BLaER1 treated with 17β-estradiol and CSF1 and Interleukin-3, amounts not matched to agents 10 nM and 100 nM (cell line): ENCODE data around the gene TRIM56.
"Not testable (repeated sequence)": the region's sequence is repeated elsewhere in the genome, so short reads cannot be mapped to it uniquely, and the experiment has no call there.

Source experiments
- H3K27ac ChIP-seq, 11 experiments: shearing (Covaris generic); formaldehyde crosslinking; 2 replicates each; pipeline ENCODE4 v1.8.1; 2022
- H3K27me3 ChIP-seq, 11 experiments: shearing (Covaris generic); formaldehyde crosslinking; 2 replicates each; pipeline ENCODE4 v1.8.1; 2022
- H3K36me3 ChIP-seq, 11 experiments: shearing (Covaris generic); formaldehyde crosslinking; 2 replicates each; pipeline ENCODE4 v1.8.1; 2022
- H3K4me1 ChIP-seq, 10 experiments: shearing (Covaris generic); formaldehyde crosslinking; 2 replicates each; pipeline ENCODE4 v1.8.1; 2022
- H3K4me2 ChIP-seq, 11 experiments: shearing (Covaris generic); formaldehyde crosslinking; 2 replicates each; pipeline ENCODE4 v1.8.1; 2022
- H3K4me3 ChIP-seq, 10 experiments: shearing (Covaris generic); formaldehyde crosslinking; 2 replicates each; pipeline ENCODE4 v1.8.1; 2022
- H3K9ac ChIP-seq, 11 experiments: shearing (Covaris generic); formaldehyde crosslinking; 2 replicates each; pipeline ENCODE4 v1.8.1; 2022
- H3K9me3 ChIP-seq, 11 experiments: shearing (Covaris generic); formaldehyde crosslinking; replicated peaks in 1 of 11; 2 replicates each; pipeline ENCODE4 v1.8.1; 2022
- H4K20me1 ChIP-seq, 11 experiments: shearing (Covaris generic); formaldehyde crosslinking; 2 replicates each; pipeline ENCODE4 v1.8.1; 2022
- Cebpa-rat ChIP-seq, 11 experiments: shearing (Covaris generic); IDR thresholded peaks; 2 replicates each; pipeline ENCODE4 v1.8.1; 2022

TRIM56 gene

DNA sequence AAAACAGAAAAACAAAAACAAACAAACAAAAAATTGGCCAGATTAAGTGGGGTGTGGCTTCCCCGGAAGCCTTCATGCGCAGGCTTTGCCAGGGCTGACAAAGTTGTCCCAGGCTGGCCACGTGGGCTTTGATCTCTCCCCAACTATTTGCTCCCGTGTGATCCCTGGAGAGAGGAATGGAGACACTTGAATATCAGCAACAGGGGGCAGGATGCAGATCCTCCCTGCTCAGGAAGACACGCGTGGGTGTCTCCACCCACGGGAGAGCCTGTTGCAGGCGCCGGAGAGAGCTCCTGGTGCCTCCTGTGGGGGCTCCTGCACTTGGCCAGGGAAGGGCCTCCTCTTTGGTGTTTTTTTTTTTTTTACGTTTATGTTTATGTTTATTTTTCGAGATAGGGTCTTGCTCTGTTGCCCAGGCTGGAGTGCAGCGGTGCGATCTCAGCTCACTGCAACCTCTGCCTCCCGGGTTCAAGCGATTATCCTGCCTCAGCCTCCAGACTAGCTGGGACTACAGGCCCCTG is 19.0 kb downstream of the TRIM56 start:
- Histone ChIP-seq H3K9ac (0 out of 22 replicates have a peak overlapping the region, but pooled peaks of 1 of the 11 experiments have one; percentile 24), H3K27me3 (peaks cover 0 to 6% (median 0%) of the 10 kb centered on the region in 11 experiments; a peak in 4 of 22 replicates), H4K20me1 (peaks cover 0 to 5% (median 0%) of the 10 kb centered on the region in 11 experiments; a peak in 3 of 22 replicates), H3K4me2 (peak overlapping the region; percentile 25 to 62 (median 50); a peak in 21 of 22 replicates), H3K4me3 (no peak overlapping the region), H3K4me1 (peaks cover 41 to 61% (median 53%) of the 10 kb centered on the region in 10 experiments), H3K27ac (no peak overlapping the region), H3K36me3 (no peaks in the 10 kb centered on the region), H3K9me3 (no peaks in the 10 kb centered on the region)
- no peak for TF ChIP-seq Cebpa-rat (IDR thresholded peaks at IDR 0.05)

GRCh38 chr7:101104799-101105198 is 19.5 kb downstream of the TRIM56 start:
- H3K4me2 ChIP-seq, result peak overlapping the region in 3 of 11 experiments; percentile 50 to 59 (median 52); a peak in 3 of 22 replicates
- peaks cover 37 to 61% (median 52%) of the 10 kb centered on the region in 10 experiments for H3K4me1 ChIP-seq
- H3K9ac ChIP-seq, result no peak overlapping the region
- peaks cover 0 to 5% (median 0%) of the 10 kb centered on the region in 11 experiments; a peak in 2 of 22 replicates for H4K20me1 ChIP-seq
- no peak overlapping the region for H3K27ac ChIP-seq
- H3K36me3 ChIP-seq, result no peaks in the 10 kb centered on the region
- H3K27me3 ChIP-seq, result peaks cover 0 to 6% (median 0%) of the 10 kb centered on the region in 11 experiments; a peak in 3 of 22 replicates
- no peak overlapping the region for H3K4me3 ChIP-seq
- no peaks in the 10 kb centered on the region for H3K9me3 ChIP-seq
- no peak for TF ChIP-seq Cebpa-rat (IDR thresholded peaks at IDR 0.05)

GRCh38 chr7:101105248-101105647 is 20.0 kb downstream of the TRIM56 start:
- H3K4me3 ChIP-seq, result not testable (repeated sequence)
- H3K4me1 ChIP-seq, result peaks cover 32 to 61% (median 47%) of the 10 kb centered on the region in 10 experiments

DNA sequence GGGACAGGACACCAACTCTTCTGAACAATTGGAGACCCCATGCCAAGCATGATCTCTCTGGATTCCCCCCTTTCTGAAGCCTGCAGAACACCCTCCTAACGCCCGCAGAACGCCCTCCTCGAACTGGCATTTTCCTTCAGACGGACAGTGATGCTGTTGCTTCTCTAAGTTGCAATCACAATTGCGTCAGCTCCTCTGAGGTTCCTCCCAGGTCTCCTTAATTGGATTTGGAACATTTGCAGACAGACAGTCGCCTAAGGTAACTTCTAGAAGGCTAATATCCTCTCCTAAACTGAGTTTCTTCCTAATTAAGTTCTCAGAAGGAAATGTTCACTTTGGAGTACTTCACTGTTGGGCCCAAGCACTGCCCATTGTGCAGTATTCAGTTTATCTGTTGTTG is 21.1 kb downstream of the TRIM56 start:
- TF ChIP-seq Cebpa-rat (IDR thresholded peaks at IDR 0.05), result no peak
- Histone ChIP-seq H4K20me1 (no peaks in the 10 kb centered on the region), H3K36me3 (no peaks in the 10 kb centered on the region), H3K27me3 (peaks cover 0 to 5% (median 0%) of the 10 kb centered on the region in 11 experiments; a peak in 1 of 22 replicates), H3K9me3 (no peaks in the 10 kb centered on the region), H3K4me3 (no peak overlapping the region), H3K9ac (no peak overlapping the region), H3K4me1 (peaks cover 28 to 59% (median 41%) of the 10 kb centered on the region in 10 experiments), H3K4me2 (no peak overlapping the region), H3K27ac (no peak overlapping the region; a peak in 1 of 22 replicates)

More at GRCh38 chr7:101105248-101105647, 20.0 kb downstream of the TRIM56 start:
- H3K27me3 ChIP-seq, H3K9me3 ChIP-seq, H4K20me1 ChIP-seq, H3K9ac ChIP-seq, H3K27ac ChIP-seq, H3K36me3 ChIP-seq, H3K4me2 ChIP-seq: not testable (repeated sequence)

DNA sequence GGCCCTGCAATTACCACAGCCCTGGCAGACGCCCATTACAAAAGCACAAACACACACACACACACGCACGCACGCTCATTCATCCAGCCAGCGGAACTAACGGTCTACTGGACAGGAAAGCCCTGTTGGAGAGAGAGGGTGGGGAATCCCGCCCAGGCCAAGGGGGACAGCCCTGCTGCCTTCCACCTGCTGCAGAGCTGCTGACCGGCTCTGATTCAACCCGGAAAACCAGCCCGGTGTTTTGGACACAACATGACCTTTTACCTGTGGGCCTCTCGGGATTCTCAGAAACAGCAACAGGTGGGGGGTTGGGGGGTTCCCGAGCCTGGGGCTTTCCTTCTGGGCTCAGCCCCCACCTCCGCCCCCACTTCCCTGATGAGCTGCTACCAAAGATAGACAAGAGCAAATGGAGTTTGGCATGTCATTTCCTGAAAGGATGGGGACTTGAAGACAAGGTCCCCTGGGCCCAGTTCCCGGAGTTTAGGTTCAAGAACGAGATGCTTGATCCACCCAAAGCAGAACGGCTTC is 23.1 kb downstream of the TRIM56 start:
- peak overlapping the region in 5 of 10 experiments; percentile 16 to 41 (median 32); a peak in 7 of 20 replicates for H3K4me3 ChIP-seq
- no peaks in the 10 kb centered on the region for H3K36me3 ChIP-seq
- TF ChIP-seq Cebpa-rat (IDR thresholded peaks at IDR 0.05), result peak in 2 of 11 experiments; percentile 8 to 80; a peak in 2 of 22 replicates
- peak overlapping the region in 8 of 11 experiments; percentile 2 to 69 (median 48); a peak in 12 of 22 replicates for H3K27ac ChIP-seq
- H3K9ac ChIP-seq, result peak overlapping the region in 6 of 11 experiments; percentile 25 to 64 (median 40); a peak in 10 of 22 replicates
- H3K27me3 ChIP-seq, result peaks cover 0 to 5% (median 0%) of the 10 kb centered on the region in 11 experiments; a peak in 1 of 22 replicates
- H3K4me2 ChIP-seq, result peak overlapping the region; percentile 77 to 97 (median 89)
- H3K9me3 ChIP-seq, result no peaks in the 10 kb centered on the region
- peaks cover 28 to 60% (median 41%) of the 10 kb centered on the region in 10 experiments for H3K4me1 ChIP-seq
- no peaks in the 10 kb centered on the region; a peak in 1 of 22 replicates for H4K20me1 ChIP-seq

DNA sequence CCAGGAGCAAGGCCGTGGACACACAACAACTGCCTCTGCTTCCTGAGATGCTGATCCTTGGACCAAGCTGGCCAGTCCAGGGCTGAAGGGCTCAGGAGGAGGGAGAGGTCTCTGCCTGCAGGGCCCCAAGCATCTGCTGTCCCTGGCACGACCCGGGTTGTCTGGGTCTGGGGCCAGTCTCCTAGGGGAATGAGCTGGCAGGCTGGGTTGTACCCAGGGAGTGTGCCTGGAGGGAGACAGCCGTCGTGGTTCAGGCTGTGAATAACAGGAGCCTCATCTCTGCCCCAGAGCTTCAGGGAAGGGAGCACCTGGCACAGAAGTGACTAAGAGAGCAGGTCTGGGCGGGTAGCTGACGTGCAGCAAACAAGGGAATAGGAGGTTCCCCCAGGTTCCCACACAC is 23.7 kb downstream of the TRIM56 start:
- peak overlapping the region in 6 of 11 experiments; percentile 25 to 64 (median 40); a peak in 8 of 22 replicates for H3K9ac ChIP-seq
- no peaks in the 10 kb centered on the region for H3K36me3 ChIP-seq
- H3K4me3 ChIP-seq, result peak overlapping the region in 2 of 10 experiments; percentile 30 to 32; a peak in 2 of 20 replicates
- H4K20me1 ChIP-seq, result no peaks in the 10 kb centered on the region; a peak in 1 of 22 replicates
- peaks cover 26 to 57% (median 40%) of the 10 kb centered on the region in 10 experiments for H3K4me1 ChIP-seq
- no peak for TF ChIP-seq Cebpa-rat (IDR thresholded peaks at IDR 0.05)
- peaks cover 0 to 5% (median 0%) of the 10 kb centered on the region in 11 experiments; a peak in 1 of 22 replicates for H3K27me3 ChIP-seq
- H3K27ac ChIP-seq, result peak overlapping the region in 7 of 11 experiments; percentile 2 to 69 (median 51); a peak in 12 of 22 replicates
- peak overlapping the region; percentile 77 to 97 (median 89); a peak in 21 of 22 replicates for H3K4me2 ChIP-seq
- H3K9me3 ChIP-seq, result no peaks in the 10 kb centered on the region

GRCh38 chr7:101109368-101109767 is 24.1 kb downstream of the TRIM56 start:
- Histone ChIP-seq H3K27me3 (peaks cover 0 to 5% (median 0%) of the 10 kb centered on the region in 11 experiments; a peak in 1 of 22 replicates), H3K4me1 (peaks cover 22 to 57% (median 39%) of the 10 kb centered on the region in 10 experiments), H3K4me3 (no peak overlapping the region), H3K4me2 (peak overlapping the region in 10 of 11 experiments; percentile 82 to 97 (median 90); a peak in 19 of 22 replicates), H4K20me1 (no peaks in the 10 kb centered on the region; a peak in 1 of 22 replicates), H3K27ac (peak overlapping the region in 5 of 11 experiments; percentile 26 to 69 (median 58); a peak in 8 of 22 replicates), H3K36me3 (no peaks in the 10 kb centered on the region), H3K9ac (peak overlapping the region in 3 of 11 experiments; percentile 25 to 64 (median 48); a peak in 5 of 22 replicates), H3K9me3 (no peaks in the 10 kb centered on the region)
- TF ChIP-seq Cebpa-rat (IDR thresholded peaks at IDR 0.05), result no peak

DNA sequence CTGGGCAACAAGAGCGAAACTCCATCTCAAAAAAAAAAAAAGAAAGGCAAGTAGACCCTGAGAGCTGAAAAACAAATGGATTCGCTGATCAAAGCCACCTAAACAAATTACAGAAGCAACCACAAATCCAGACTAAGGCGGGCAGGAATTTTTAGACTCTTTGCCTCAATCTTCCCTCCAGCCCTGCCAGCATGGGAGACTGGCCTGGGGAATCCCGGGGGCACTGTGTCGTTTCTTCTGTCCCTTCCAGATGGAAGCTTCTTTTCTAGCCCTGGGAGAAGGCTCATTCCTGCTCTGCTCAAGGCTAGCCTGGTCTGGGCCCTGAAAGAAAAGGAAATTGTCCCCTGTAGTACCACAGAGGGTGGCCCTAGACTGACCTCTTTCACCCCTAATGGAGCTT is 26.0 kb downstream of the TRIM56 start:
- no peak for TF ChIP-seq Cebpa-rat (IDR thresholded peaks at IDR 0.05)
- peaks cover 0 to 5% (median 0%) of the 10 kb centered on the region in 11 experiments; a peak in 1 of 22 replicates for H3K27me3 ChIP-seq
- no peaks in the 10 kb centered on the region for H3K36me3 ChIP-seq
- no peak overlapping the region for H3K4me2 ChIP-seq
- peaks cover 18 to 53% (median 38%) of the 10 kb centered on the region in 10 experiments for H3K4me1 ChIP-seq
- H3K9ac ChIP-seq, result no peak overlapping the region
- no peaks in the 10 kb centered on the region; a peak in 1 of 22 replicates for H4K20me1 ChIP-seq
- no peak overlapping the region for H3K27ac ChIP-seq
- no peak overlapping the region for H3K4me3 ChIP-seq
- no peaks in the 10 kb centered on the region for H3K9me3 ChIP-seq

DNA sequence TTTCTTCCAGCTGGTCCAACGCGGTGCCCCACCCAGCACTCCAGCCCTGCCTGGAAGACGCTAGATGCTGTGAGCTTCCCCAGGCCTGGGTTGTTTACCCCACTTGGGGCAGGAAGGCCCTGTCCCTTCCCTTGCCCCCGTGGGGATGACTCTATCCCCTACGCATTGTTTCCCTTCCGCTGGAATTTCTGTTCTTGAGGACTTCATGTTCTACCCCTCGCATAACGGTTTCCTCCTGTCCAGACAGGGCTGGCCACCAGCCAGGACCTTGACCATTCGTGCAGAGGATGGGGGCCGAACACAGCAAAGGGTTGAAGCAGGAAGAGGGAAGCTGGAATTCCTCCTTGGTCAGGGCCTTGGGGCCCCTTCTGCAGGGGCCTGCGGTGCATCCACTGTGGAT is 27.0 kb downstream of the TRIM56 start:
- no peak overlapping the region for H3K27ac ChIP-seq
- peaks cover 0 to 5% (median 0%) of the 10 kb centered on the region in 11 experiments; a peak in 1 of 22 replicates for H3K27me3 ChIP-seq

GRCh38 chr7:101113140-101113539 is 27.9 kb downstream of the TRIM56 start:
- H3K4me2 ChIP-seq, H3K27me3 ChIP-seq, H3K9ac ChIP-seq, H3K36me3 ChIP-seq, H3K9me3 ChIP-seq, H3K4me3 ChIP-seq, H4K20me1 ChIP-seq, H3K27ac ChIP-seq: not testable (repeated sequence)
- peaks cover 9 to 43% (median 25%) of the 10 kb centered on the region in 10 experiments for H3K4me1 ChIP-seq

More for the DNA sequence above, 27.0 kb downstream of the TRIM56 start:
- Histone ChIP-seq H3K4me2 (no peak overlapping the region), H3K36me3 (no peaks in the 10 kb centered on the region), H4K20me1 (no peaks in the 10 kb centered on the region; a peak in 2 of 22 replicates), H3K4me3 (no peak overlapping the region), H3K9ac (no peak overlapping the region), H3K9me3 (no peaks in the 10 kb centered on the region), H3K4me1 (peaks cover 18 to 50% (median 33%) of the 10 kb centered on the region in 10 experiments)
- no peak for TF ChIP-seq Cebpa-rat (IDR thresholded peaks at IDR 0.05)
